H1 (cell line): ENCODE results near the gene MACROD2. TPM values are rescaled to one million over a fixed set of nuclear protein-coding genes. Genes with fewer than 3 reads are reported as not detected.

Experiments used
- CTCF ChIA-PET: fragments of 300-600 bp; sonication (Branson Sonifier 250); formaldehyde crosslinking; loops from one replicate; lab custom pipeline; 2021; ENCODE audit not compliant: partially characterized antibody; lab: Charles Lee
- POLR2A ChIA-PET: fragments of 300-600 bp; sonication (Branson Sonifier 250); formaldehyde crosslinking; loops from one replicate; lab custom pipeline; 2021; ENCODE audit warnings: inconsistent platforms; ENCODE audit not compliant: partially characterized antibody; lab: Charles Lee
- DNase-seq, 2 experiments: peaks; one replicate each; pipeline versions ENCODE4 v3.0.0 to v3.0.0-alpha.2; 2010 to 2022; ENCODE audit warnings: low spot score in 2 of 2, low read depth in 1 of 2, mixed read lengths in 1 of 2
- FAIRE-seq: peaks from 2 replicates; lab custom pipeline; 2011; peaks lifted over from hg19 to GRCh38; lab: Jason Lieb, UNC
- H2AFZ ChIP-seq: 2 replicates; pipeline ENCODE4 v1.8.1; 2012; ENCODE audit warnings: low read length, inconsistent platforms
- H2AK5ac ChIP-seq: 2 replicates; pipeline ENCODE4 v1.6.1; 2013; ENCODE audit warnings: low read depth, low read length
- H2BK120ac ChIP-seq: replicated peaks from 2 replicates; pipeline ENCODE3; 2013; ENCODE audit warnings: low read depth, low read length, inconsistent platforms
- H2BK12ac ChIP-seq: 2 replicates; pipeline ENCODE4 v1.6.1; 2013; ENCODE audit warnings: low read depth, low read length
- H2BK15ac ChIP-seq: 2 replicates; pipeline ENCODE4 v1.6.1; 2013; ENCODE audit warnings: low read length
- H2BK20ac ChIP-seq: 2 replicates; pipeline ENCODE4 v1.6.1; 2013; ENCODE audit warnings: low read length
- H2BK5ac ChIP-seq: 2 replicates; pipeline ENCODE4 v1.6.1; 2013; ENCODE audit warnings: low read depth, low read length
- H3K14ac ChIP-seq: 2 replicates; pipeline ENCODE4 v1.6.1; 2013; ENCODE audit warnings: inconsistent platforms; ENCODE audit not compliant: insufficient read length
- H3K18ac ChIP-seq: 2 replicates; pipeline ENCODE4 v1.6.1; 2013; ENCODE audit warnings: low read length; ENCODE audit errors: extremely low read depth
- H3K23ac ChIP-seq: 2 replicates; pipeline ENCODE4 v1.6.1; 2013; ENCODE audit warnings: inconsistent platforms; ENCODE audit not compliant: insufficient read length
- H3K23me2 ChIP-seq: 2 replicates; pipeline ENCODE4 v1.6.1; 2013; ENCODE audit warnings: low read depth, low read length
- H3K27ac ChIP-seq: 2 replicates; pipeline ENCODE4 v1.6.1; 2011; ENCODE audit warnings: low read depth, low read length, inconsistent platforms
- H3K27me3 ChIP-seq, 4 experiments: replicated peaks in 1 of 4; 1 replicate in 1 of 4; 2 replicates in 3 of 4; pipeline versions ENCODE4 v1.6.1 to v1.8.1; 2011 to 2013; ENCODE audit warnings: low read length in 3 of 4, mild to moderate bottlenecking in 3 of 4, inconsistent platforms in 2 of 4, mixed read lengths in 2 of 4, moderate library complexity in 1 of 4; ENCODE audit not compliant: control insufficient read depth in 3 of 4, insufficient read depth in 3 of 4; ENCODE audit errors: extremely low read depth in 1 of 4
- H3K36me3 ChIP-seq, 4 experiments: 2 replicates each; pipeline versions ENCODE4 v1.6.1 to v1.8.1; 2011 to 2013; ENCODE audit warnings: mild to moderate bottlenecking in 4 of 4, low read length in 3 of 4, moderate library complexity in 2 of 4, control low read depth in 1 of 4, inconsistent platforms in 1 of 4; ENCODE audit not compliant: insufficient read depth in 4 of 4, control insufficient read depth in 2 of 4
- H3K4ac ChIP-seq: replicated peaks from 2 replicates; pipeline ENCODE3; 2013; ENCODE audit warnings: low read length, low read depth, mixed read lengths, inconsistent platforms; ENCODE audit not compliant: insufficient read length
- H3K4me1 ChIP-seq, 4 experiments: replicated peaks in 1 of 4; 1 replicate in 1 of 4; 2 replicates in 3 of 4; pipeline versions ENCODE4 v1.6.1 to v1.8.1; 2011 to 2013; ENCODE audit warnings: low read length in 3 of 4, inconsistent platforms in 2 of 4, mixed read lengths in 1 of 4; ENCODE audit not compliant: insufficient read depth in 4 of 4, control insufficient read depth in 3 of 4
- H3K4me2 ChIP-seq, 2 experiments: 2 replicates each; pipeline versions ENCODE4 v1.6.1 to v1.8.1; 2011 to 2013; ENCODE audit warnings: low read depth in 2 of 2, low read length in 2 of 2, control low read depth in 1 of 2, inconsistent platforms in 1 of 2, mild to moderate bottlenecking in 1 of 2; ENCODE audit not compliant: insufficient read depth in 1 of 2
- H3K4me3 ChIP-seq, 4 experiments: fragments of 200-600, 300-600 bp in 1 of 4; sonication (generic), shearing (Covaris generic), sonication (Bioruptor Twin) in 1 of 4; 2 replicates each; pipeline versions ENCODE4 v1.5.1 to v1.8.1; 2011 to 2016; ENCODE audit warnings: low read length in 4 of 4, low read depth in 3 of 4, control low read depth in 2 of 4, inconsistent platforms in 2 of 4, mild to moderate bottlenecking in 2 of 4, mixed read lengths in 1 of 4, moderate library complexity in 1 of 4; ENCODE audit not compliant: insufficient read depth in 2 of 4; ENCODE audit errors: extremely low read depth in 1 of 4
- H3K56ac ChIP-seq: replicated peaks from 2 replicates; pipeline ENCODE3; 2013; ENCODE audit warnings: low read depth, mild to moderate bottlenecking, mixed read lengths, low read length, inconsistent platforms; ENCODE audit not compliant: insufficient read length
- H3K79me1 ChIP-seq: 2 replicates; pipeline ENCODE4 v1.6.1; 2013; ENCODE audit warnings: low read depth, low read length, control low read depth
- H3K79me2 ChIP-seq, 2 experiments: 2 replicates each; pipeline versions ENCODE4 v1.6.1 to v1.8.1; 2012 to 2013; ENCODE audit warnings: low read length in 2 of 2, mild to moderate bottlenecking in 2 of 2, inconsistent platforms in 1 of 2; ENCODE audit not compliant: insufficient read depth in 2 of 2, control insufficient read depth in 1 of 2
- H3K9ac ChIP-seq, 4 experiments: replicated peaks in 1 of 4; 1 replicate in 1 of 4; 2 replicates in 3 of 4; pipeline versions ENCODE4 v1.6.1 to v1.8.1; 2011 to 2013; ENCODE audit warnings: low read depth in 3 of 4, low read length in 3 of 4, control low read depth in 2 of 4, mild to moderate bottlenecking in 2 of 4, moderate library complexity in 2 of 4, inconsistent platforms in 1 of 4; ENCODE audit errors: extremely low read depth in 1 of 4
- H3K9me3 ChIP-seq, 2 experiments: 2 replicates each; pipeline versions ENCODE4 v1.6.1 to v1.8.1; 2012 to 2013; ENCODE audit warnings: mild to moderate bottlenecking in 2 of 2, moderate library complexity in 2 of 2, control low read depth in 1 of 2, inconsistent platforms in 1 of 2, low read depth in 1 of 2, low read length in 1 of 2, mixed read lengths in 1 of 2; ENCODE audit not compliant: insufficient read depth in 2 of 2
- H4K20me1 ChIP-seq, 2 experiments: replicated peaks in 1 of 2; 2 replicates each; pipeline versions ENCODE3 to v1.8.1; 2011 to 2013; ENCODE audit warnings: inconsistent platforms in 2 of 2, low read length in 2 of 2, mild to moderate bottlenecking in 1 of 2; ENCODE audit not compliant: insufficient read depth in 2 of 2, control insufficient read depth in 1 of 2
- H4K5ac ChIP-seq: 2 replicates; pipeline ENCODE4 v1.6.1; 2013; ENCODE audit warnings: low read length, low read depth, mixed read lengths, inconsistent platforms; ENCODE audit not compliant: insufficient read length
- H4K8ac ChIP-seq: 2 replicates; pipeline ENCODE4 v1.8.0; 2013; ENCODE audit warnings: mild to moderate bottlenecking, moderate library complexity, low read length, inconsistent platforms; ENCODE audit not compliant: insufficient read depth; ENCODE audit errors: extremely low read depth
- H4K91ac ChIP-seq: replicated peaks from 2 replicates; pipeline ENCODE3; 2013; ENCODE audit warnings: low read length, mixed read lengths, inconsistent platforms; ENCODE audit not compliant: insufficient read length
- GABPA ChIP-seq: IDR thresholded peaks from 2 replicates; pipeline ENCODE4 v1.6.1; 2011; ENCODE audit warnings: mild to moderate bottlenecking, low read length, moderate library complexity, borderline replicate concordance; ENCODE audit not compliant: insufficient read depth
- NANOG ChIP-seq: IDR thresholded peaks from 2 replicates; pipeline ENCODE4 v1.6.1; 2011; ENCODE audit warnings: low read length, low read depth, mild to moderate bottlenecking, inconsistent platforms; ENCODE audit not compliant: insufficient read depth, poor library complexity, severe bottlenecking
- SIRT6 ChIP-seq: IDR thresholded peaks from one replicate; pipeline ENCODE4 v1.7.1; 2012; ENCODE audit warnings: low read length, inconsistent platforms
- SP1 ChIP-seq: IDR thresholded peaks from 2 replicates; pipeline ENCODE4 v1.6.1; 2011; ENCODE audit warnings: low read depth, low read length
- YY1 ChIP-seq: IDR thresholded peaks from 2 replicates; pipeline ENCODE4 v1.6.1; 2011; ENCODE audit warnings: low read depth, mild to moderate bottlenecking, low read length
- ZNF274 ChIP-seq: IDR thresholded peaks from 2 replicates; pipeline ENCODE4 v1.7.0; 2012; ENCODE audit warnings: low read length, borderline replicate concordance; ENCODE audit errors: extremely low read depth
- WGBS, 2 experiments: shearing (Covaris generic) in 1 of 2; methylation state at CpG; one replicate each; pipeline versions ENCODE4 v1.1.6 to v1.1.7; 2013 to 2015; ENCODE audit warnings: low lambda C conversion rate in 2 of 2, mixed read lengths in 2 of 2, inconsistent platforms in 1 of 2, low coverage in 1 of 2, missing lambda C conversion rate in 1 of 2; ENCODE audit not compliant: insufficient replicate concordance in 2 of 2, insufficient coverage in 1 of 2, insufficient read length in 1 of 2; ENCODE audit errors: extremely low coverage in 1 of 2, missing lambda C conversion rate in 1 of 2; 5-methylcytosine and 5-hydroxymethylcytosine counted together
- polyA plus RNA-seq, 7 experiments: library from polyadenylated mRNA; depleted of rRNA in 3 of 7; stranded (reverse) in 5 of 7; unstranded in 2 of 7; fragments of >200 nt in 5 of 7; fragments of 200-250 nt in 2 of 7; gene quantifications; 1 replicate in 5 of 7; 2 replicates in 1 of 7; 4 replicates in 1 of 7; pipeline versions ENCODE4 v1.2.1 to v1.2.3, GENCODE V29; 2011 to 2013; ENCODE audit warnings: missing spikeins in 2 of 7, mixed read lengths in 2 of 7
- total RNA-seq: library from RNA; stranded (reverse); fragmentation: NEBNext Ultra II Directional; extraction: Animal tissue kit (Norgen Biotek cat#: 25700); gene quantifications from 2 replicates; pipeline ENCODE4 v1.2.1, GENCODE V29; 2021

The MACROD2 gene
- total and polyA plus RNA-seq, 2 of the 8 experiments (the other 6 are each of a cell fraction or from before 2014, with no cell fraction given), result 0.70 to 3.9 TPM

GRCh38 chr20:14093652-14094051 lies 98.3 kb downstream of the MACROD2 start:
- Histone ChIP-seq H3K9me3 (no peaks in the 10 kb centered on the region), H3K27me3 (no peaks in the 10 kb centered on the region), H3K18ac (no peak overlapping the region), H4K91ac (no peak overlapping the region), H2AFZ (no peak overlapping the region), H2BK120ac (no peak overlapping the region), H4K20me1 (no peaks in the 10 kb centered on the region), H3K4me2 (no peak overlapping the region), H4K5ac (no peak overlapping the region), H3K23me2 (no peaks in the 10 kb centered on the region), H3K36me3 (0 out of 8 replicates have a peak, but pooled peaks cover 0 to 2% (median 0%) of the 10 kb centered on the region in 4 experiments), H2BK15ac (no peak overlapping the region), H3K27ac (no peak overlapping the region), H2BK5ac (no peak overlapping the region), H3K79me1 (no peaks in the 10 kb centered on the region), H3K9ac (no peak overlapping the region), H3K4ac (no peak overlapping the region), H3K4me1 (no peaks in the 10 kb centered on the region), H3K56ac (no peak overlapping the region), H3K23ac (no peak overlapping the region), H3K14ac (no peak overlapping the region), H2BK20ac (no peak overlapping the region), H2BK12ac (no peak overlapping the region), H4K8ac (no peak overlapping the region), H3K4me3 (no peak overlapping the region), H2AK5ac (no peak overlapping the region), H3K79me2 (no peaks in the 10 kb centered on the region)
- FAIRE-seq (no peak), DNase-seq (no peak)
- POLR2A ChIA-PET, result no interaction called here
- TF ChIP-seq SIRT6, result no peak
- TF ChIP-seq NANOG, result no peak
- TF ChIP-seq YY1, result no peak
- no peak for TF ChIP-seq SP1
- no peak for TF ChIP-seq ZNF274
- no peak for TF ChIP-seq GABPA
- CTCF ChIA-PET, result no interaction called here
- 85% methylated on average over 1 of the region's 1 CpG; no CpG with 5 or more reads in 1 of the 2 experiments for WGBS, 2 experiments
